HG02884 (cell line): ENCODE results near the gene VSNL1.
A peak's percentile ranks its signal among the peaks of the same experiment; 100 is the strongest.
"Not testable (repeated sequence)": the region's sequence is repeated elsewhere in the genome, so short reads cannot be mapped to it uniquely, and the experiment has no call there.

Experiments
- ATAC-seq: cut with Tn5 transposase; IDR thresholded peaks from one replicate; pipeline ENCODE4 v1.9.1; 2021; ENCODE audit warnings: mild to moderate bottlenecking, moderate library complexity; ENCODE audit not compliant: unreplicated experiment

The VSNL1 gene

DNA sequence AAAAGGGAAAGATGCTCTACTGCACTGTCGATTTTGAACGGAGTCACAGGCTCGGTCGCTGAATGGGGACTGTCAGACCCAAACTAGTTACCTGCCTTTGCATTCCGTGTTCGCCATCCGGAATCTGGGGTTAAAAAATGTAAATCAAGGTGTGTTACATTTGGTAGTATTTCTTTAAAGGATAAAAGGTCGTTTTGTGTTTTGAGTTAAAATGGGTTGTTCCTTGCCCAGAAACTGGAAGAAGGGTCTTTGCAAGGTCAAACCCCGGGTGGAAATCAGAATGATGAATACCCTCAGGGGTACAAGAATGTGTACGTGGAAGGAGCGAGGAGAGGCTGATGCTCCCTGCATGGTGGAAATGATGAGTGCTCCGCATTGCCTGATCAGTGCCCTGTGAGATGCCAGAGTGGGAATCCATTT is 1.0 kb downstream of the VSNL1 start:
- ATAC-seq: no peak

DNA sequence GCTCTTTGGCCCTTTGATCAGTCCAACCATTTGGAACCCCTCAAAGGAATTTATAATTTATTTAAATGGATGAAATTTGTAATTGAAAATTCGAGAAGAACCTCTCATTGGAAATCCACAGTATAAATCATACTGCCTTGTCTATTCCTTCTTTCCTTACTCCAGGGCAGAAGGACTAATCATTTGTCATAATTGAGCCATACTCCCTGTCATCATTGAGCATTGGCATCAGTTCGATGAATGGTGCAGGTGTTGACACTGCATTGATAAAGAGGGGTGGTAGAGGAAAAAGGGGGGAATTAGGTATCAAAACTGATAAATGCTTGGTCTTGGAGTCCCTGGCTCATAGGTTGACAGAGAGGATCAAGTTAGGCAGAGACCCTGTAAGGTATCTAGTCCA is 2.0 kb downstream of the VSNL1 start:
- no peak for ATAC-seq

DNA sequence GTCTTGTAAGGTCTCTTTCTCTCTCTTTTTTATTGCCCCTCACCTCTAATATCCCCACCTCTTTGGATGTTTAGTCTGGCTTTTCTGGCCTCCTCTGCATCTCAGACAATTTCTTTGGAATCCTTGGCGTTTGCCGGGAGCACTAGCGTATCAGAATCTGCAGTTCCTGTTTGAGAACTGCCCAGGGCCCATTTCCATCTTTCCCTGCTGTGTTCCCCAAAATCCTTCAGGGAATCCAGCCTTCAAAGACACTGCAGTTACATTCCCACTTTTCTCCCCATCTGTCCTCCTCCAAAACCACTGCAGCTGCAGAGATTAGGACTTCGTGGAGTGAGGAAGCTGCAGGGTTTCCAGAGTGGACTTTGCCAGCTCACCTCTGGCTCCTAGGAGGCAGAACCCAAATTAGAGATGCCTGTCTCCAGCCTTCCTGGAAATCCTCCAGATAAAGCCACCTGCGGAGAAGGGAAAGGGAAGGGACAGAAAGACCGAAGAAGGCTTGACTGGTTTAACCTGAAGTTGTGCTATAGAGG is 2.7 kb downstream of the VSNL1 start:
- no peak for ATAC-seq

DNA sequence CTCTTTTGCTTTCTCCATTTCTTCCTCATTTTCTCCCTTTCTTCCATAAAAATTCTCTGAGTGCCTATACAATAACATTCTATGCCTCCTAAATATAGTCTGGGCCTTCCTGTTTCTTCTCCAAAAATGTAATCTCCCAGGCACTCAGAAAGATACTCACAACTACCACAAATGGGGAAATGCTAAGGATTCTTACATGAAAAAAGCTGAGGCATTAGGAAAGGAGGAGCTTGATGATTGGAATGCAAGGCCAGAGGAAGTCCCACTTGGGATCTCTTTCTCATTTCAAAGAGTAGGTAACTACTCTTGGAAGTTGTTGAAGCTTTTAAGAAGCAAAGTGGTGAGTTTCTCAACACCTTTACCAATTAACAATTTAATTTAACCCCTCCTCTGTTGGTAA is 3.4 kb downstream of the VSNL1 start:
- ATAC-seq: no peak

DNA sequence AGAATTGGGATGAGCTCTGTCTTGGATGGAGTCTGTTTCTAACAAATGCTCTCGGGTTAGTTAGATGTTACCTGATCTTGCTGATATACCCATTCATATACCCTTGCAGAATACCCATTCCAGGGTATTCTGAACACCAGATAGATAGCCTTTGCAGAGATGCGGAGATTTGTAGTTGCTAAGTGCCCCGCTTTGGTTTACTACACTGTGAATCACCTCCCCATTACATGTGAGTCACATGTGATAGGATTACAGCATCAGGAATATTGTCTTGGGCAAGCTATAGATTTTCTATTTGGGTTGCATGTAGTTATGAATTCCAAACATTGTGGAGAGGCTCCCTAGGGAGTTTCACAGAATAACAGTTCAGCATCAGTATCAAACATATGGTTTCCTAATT is 3.8 kb downstream of the VSNL1 start:
- no peak for ATAC-seq

DNA sequence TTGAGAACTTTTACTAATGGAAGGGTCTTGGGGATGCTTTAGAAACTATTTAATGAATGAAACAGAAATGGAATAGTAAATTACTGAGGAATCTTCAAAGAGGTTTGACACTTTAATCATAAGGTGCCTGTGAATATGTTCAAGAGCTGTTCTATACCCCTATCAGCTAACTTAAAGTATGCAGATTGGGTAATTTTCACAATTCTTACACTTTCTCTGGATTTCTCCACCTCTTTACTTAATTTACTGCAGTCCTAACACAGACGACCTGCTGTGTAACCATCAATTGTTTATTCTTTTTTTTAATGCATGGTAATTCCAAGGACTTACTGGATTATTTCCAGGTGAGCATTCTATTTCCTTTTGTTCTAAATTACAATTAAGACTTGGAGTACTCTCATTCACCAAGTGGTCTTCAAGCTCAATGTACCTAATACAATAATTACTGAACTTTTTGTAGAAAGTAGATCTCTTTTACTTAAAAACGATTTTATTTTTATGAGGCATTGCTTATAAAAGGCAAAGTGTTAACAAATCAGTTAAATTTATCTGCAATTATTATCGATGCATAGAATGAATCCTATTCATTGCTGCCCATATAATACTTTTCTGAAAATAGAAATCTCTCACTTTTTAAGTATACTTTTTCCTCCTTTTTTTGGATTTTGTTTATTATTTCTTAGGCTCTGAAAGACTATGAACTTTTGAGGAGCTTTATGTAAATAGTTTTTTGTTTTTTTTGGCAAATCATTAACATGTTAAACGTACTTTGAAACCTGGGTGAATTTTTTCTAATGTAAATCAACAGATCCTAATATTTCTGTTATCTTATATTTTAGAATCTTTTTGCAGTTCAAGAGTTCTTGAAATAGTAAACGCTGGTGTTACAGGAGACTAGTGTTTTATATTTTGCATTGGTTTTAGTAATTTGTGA is 5.5 kb downstream of the VSNL1 start:
- ATAC-seq: no peak

DNA sequence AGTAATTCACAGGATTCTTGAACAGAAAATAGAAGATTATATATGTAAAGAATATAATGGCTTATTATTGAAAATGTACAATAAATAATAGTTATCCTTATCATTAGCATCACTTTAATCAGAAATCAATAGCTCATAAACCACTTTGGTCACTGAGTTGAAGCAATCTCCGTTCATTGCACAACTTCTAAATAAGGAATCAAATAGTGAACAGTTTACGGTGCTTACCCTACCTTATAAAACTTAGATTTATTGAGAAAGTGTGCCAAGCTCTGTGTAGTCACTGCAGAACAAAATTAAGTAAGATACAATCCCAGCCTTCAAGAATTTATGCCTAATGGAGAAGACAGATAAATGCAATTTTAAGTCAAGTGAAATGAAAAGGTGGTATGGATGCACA is 6.7 kb downstream of the VSNL1 start:
- ATAC-seq: no peak

DNA sequence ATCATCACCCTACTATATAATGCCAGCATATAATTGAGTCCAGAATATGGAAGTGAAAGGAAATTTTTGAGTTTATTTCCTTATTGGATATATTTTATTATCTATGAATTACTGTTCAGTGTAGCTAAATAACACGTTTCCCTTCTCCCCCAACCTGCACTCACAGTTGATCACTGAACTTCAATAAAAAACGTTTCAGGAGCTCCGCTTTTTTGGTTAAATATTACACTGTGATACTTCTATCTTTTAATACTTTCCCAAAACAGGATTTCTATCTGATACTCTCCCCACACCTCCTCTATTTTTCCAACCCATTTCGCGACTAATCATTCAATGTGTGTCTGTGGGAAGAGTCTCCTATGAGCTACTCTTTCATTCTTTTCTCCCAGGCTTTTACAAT is 7.2 kb downstream of the VSNL1 start:
- ATAC-seq: no peak

DNA sequence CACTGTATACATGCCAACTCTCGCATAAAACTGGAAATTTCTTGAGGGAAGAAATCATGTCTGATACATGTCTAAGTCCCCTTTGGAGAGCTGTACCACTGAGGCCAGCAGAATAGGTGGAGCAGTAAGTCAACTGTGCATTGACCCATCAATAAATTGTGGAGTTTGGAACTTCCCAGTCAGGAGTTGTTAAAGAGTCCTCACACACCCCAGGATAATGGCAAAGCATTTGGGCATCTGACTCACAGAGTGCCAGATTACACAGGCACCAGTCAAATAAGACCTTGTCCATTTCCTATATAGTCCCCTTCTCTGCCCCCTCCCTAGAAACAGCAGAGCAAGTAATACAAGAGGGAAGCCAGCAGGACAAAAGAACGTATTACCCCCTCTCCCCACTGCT is 10.4 kb downstream of the VSNL1 start:
- ATAC-seq: no peak

DNA sequence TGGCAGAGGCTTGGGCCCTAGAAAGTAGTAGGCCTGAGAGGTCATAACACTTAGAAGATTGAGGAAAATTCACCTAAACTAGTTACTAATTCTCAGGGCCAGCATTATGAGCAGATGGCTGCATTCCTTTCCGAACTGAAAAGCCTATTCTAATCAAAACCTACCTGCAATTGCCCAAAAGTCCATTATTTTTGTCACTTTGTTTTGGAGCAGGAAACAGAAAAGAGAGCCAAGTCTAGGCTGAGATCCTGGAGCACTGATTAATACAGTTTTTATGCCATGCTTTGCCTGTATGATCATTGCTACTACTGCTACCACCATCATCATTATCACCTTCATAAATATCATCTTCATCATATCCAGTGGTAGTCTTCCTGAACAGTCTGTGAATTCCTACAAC is 14.7 kb downstream of the VSNL1 start:
- ATAC-seq: no peak

DNA sequence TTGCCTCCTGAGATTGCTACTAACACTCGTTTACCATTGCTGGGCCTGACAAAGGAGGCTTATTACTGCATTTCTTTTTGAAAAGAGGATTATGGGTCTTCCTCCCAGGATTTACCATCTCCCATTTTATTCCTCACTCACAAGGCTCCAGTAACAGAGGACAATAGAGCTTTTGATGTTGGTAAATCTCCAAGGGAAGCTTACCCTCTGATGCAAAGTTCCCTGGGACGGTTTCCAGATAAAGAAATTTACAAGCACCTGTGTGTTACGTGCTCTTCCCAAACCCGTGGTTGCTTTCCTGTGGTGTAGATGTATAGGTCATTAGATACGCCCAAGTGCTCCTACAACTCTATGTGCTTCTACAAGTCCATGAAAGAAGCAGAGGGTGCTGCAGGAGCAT is 17.1 kb downstream of the VSNL1 start:
- no peak for ATAC-seq

DNA sequence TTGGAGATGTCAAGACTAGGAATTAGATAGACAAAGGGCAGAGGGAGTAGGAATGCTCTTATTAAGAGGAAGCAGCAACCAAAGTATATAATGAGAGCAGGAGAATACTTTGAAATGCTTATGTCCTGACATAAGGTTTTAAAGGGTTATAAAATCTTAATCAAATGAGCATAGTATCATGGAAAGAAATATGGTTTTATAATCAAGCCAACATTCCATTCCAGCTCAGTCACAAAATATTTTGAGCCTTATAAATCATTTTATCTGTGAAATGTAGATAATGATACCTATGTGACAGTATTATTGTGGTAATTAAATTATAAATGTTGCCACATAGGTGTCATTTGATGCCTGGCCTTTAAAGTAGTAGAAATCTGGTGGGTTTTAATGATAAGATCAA is 17.6 kb downstream of the VSNL1 start:
- ATAC-seq: no peak

DNA sequence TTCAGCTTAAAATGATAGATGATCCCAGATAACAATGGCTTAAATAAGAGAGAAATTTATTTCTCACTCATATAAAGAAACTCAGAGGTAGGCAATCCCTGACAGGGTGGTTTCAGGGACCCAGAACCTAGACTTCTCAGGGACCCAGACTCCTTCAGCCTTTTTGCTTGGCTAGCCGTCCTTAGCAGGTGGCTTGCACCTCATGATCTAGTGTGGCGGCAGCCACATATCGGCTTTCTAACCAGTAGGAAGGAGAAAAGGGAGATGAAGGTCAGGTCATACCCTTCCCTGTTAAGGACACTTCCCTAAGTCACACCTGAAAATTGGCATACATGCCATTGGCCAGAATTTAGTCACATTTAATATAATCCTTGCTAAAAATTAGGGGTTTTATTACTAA is 18.4 kb downstream of the VSNL1 start:
- ATAC-seq: no peak

DNA sequence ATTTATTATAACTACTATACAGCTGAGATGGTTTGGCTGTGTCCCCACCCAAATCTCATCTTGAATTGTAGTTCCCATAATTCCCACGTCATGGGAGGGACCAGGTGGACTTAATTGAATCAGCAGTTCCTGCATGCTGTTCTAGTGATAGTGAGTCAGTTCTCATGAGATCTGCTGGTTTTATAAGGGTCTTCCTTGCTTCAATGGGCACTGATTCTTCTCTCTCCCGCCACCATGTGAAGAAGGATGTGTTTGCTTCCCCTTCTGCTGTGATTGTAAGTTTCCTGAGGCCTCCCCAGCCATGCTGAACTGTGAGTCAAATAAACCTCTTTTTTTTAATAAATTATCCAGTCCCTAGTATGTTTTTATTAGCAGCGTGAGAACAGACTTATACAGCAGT is 25.2 kb downstream of the VSNL1 start:
- not testable (repeated sequence) for ATAC-seq

DNA sequence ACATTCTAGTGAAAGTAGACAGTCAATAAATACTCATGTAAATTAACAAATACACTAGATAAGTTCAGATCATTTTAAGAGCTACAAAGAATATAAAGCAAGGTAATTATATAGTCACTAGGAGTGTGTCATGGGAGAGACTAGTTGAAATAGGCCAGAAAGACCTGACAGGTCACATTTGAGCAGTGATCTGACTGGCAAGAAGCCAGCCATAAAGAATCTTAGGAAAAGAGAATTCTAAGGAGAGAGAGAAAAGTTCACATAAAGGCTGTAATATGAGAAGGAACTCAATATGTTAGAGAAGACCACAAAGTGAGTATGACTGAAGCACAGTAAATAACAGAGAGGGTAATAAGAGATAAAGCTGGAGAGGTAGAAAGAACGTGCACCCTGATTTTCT is 31.2 kb downstream of the VSNL1 start:
- ATAC-seq: no peak

DNA sequence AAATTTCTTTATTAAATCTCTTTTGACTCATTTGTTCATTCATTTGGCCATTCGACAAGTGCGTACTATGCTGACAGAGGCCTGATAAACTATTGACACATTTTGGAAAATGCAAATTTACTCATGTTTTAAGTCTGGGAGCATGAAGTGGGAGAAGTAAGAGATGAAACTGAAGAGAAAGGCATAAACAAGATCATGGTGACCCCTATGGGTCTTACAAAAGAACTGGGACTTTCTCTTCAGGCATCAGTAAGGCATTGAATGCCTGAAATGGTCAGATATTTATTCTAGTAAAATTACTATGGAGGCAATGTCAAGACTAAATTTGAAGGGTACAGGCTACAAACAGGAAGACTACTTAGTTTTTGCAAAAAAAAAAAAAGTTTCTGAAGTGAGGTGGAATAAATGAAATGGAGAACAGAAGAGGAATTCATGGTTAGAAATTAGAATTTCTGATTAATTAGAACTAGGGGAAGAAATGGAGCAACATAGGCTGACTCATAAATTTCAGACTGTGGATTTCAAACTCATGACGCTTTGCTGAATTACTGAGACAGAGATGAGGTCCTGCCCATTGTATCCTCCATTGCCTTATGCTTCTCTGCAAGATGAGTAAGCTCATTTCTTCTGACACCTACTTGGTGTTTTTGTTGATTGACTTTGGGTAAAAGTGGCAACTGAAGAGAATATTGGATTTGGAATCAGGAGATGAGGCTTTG is 32.7 kb downstream of the VSNL1 start:
- ATAC-seq: no peak

DNA sequence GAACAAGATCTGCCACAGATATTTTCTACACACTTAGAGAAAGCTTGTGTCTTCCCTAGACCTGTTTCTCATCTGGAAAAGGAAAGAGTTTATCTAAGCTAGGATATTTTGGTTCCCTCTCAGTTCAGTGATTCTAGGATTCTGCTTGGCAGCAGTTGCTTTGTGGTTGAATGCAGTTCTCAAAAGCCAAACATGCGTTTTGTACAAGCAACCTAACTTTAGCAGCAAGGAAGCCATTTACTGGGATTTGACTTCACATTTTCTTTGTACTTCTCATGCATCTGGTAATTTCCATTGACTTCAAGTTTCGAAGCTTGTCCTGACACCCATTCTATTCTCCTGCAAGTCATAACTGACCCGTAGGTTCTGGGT is 33.3 kb downstream of the VSNL1 start:
- ATAC-seq: no peak

DNA sequence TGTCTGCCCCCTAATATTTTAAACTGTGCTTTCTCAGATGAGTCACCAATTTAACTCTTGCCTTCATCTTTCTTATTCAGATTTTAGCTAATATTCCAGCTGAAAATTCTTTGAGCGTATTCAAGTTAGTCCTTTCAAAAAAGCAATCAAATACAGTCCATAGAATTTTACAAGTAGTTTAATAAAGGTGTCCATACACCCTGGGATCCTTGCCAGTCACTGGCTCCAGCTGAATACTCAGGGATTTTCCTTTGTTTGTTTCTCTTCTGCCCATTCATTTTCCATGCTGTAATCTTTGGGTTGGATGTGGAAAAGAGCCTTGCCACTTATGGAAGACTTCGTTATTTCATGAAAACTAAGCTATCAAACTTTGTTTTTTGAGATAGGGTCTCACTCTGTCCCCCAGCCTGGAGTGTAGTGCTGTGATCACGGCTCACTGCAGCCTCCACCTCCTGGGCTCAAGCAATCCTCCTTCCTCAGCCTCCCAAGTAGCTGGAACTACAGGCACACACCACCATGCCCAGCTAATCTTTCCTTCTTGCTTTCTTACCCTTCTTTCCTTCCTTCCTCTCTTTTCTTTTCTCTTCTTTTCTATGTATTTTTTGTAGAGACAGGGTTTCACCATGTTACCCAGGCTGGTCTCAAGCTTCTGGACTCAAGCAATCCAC is 34.0 kb downstream of the VSNL1 start:
- ATAC-seq: no peak

DNA sequence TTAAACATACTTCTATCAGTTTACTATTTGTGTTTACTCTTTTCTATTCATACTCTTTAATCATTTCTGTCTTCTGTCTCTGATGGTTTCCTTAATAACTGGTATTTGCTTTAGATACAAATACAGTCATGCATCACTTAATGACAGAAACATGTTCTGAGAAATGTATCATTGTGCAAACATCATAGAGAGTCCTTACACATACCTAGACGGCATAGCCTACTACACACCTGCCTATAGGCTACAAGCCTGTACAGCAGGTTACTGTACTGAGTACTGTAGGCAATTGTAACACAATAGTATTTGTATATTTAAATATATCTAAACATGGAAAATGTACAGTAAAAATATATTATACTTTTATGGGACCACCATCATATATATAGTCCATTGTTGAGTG is 36.3 kb downstream of the VSNL1 start:
- no peak for ATAC-seq

DNA sequence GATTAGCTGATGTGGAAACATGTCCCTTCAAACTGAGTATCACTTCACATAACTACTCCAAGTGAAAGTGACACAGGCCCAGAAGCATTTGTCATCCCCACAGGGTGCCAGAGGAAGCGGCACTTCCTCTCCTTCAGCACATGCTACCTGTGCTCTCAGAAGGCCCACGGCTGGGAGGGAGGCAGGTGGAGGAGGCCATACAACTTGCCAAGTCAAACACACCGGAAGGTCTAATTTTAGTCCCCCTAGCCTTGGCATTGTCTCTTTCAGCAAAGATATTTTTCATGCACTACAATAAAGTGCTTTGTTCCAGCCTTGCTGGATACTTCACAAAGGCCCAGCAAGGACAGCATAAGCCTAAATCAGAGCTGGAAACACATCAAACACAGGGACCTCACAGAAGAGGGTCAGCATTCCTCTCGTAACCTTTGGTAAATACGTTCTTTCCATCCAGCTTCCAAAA is 38.0 kb downstream of the VSNL1 start:
- peak; percentile 76 for ATAC-seq

DNA sequence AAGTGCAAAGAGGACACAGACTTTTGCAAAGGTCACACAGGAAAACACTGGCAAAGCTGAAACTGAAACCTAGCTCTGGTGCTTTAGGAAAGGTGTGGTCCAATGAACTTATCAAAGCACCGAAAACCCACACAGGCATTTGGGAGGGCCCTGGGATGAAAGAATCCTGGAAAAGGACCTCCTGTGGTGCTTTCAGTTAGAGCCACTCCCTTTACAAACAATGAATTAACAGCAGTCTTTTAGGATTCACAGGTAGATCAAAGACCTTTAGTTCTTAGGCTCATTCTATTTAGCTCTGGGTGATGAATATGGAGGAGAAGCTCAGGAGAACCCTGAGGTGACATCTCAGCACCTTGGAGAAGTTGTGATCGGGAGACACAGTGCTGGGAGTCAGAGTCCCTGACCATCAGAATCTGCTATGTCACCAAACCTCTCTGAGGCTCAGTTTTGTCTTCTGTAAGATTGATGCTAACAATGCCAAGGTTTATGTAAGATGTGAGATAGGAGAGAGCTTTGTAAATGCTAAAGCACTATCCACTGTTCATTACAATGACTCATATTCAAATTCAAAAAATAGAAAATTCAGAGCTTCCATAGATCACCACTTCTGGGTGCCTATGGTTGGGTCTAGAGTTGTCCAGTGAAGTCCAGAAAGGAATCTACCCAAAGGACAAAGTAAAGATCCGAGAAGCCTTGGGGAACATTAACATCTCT is 39.3 kb downstream of the VSNL1 start:
- no peak for ATAC-seq
